ENCODE results near the gene SYNGAP1. TPM values are rescaled to one million over a fixed set of nuclear protein-coding genes. Genes with fewer than 3 reads are reported as not detected.

Gene SYNGAP1
- total and polyA plus RNA-seq, 2 donors (not counting 1 experiment from before 2014, with no cell fraction given), result 3.6 to 7.3 TPM

GRCh38 chr6:33446356-33446755, 26.5 kb downstream of the SYNGAP1 start:
- H3K27me3 ChIP-seq (ENCODE audit: control insufficient read depth, insufficient read depth, low read length), result no peaks in the 10 kb centered on the region
- peaks cover 20% of the 10 kb centered on the region for H3K36me3 ChIP-seq (ENCODE audit: control insufficient read depth, insufficient read depth, low read length)
- H3K4me1 ChIP-seq (ENCODE audit: control insufficient read depth, extremely low read depth, insufficient read depth, low read length), result no peaks in the 10 kb centered on the region
- no peak for DNase-seq (ENCODE audit: low read depth in 2 of 2)
- H3K9me3 ChIP-seq (ENCODE audit: control insufficient read depth, insufficient read depth, low read depth, low read length), result no peaks in the 10 kb centered on the region
- H3K79me2 ChIP-seq (ENCODE audit: control insufficient read depth, insufficient read depth, low read length), result no peaks in the 10 kb centered on the region
- H3K4me3 ChIP-seq (replicated peaks in 1 of 4; ENCODE audit: control extremely low read depth in 1 of 4, insufficient read depth in 1 of 4, low read depth in 3 of 4, low read length in 4 of 4), result no peak overlapping the region
- no peak overlapping the region for H2AFZ ChIP-seq (ENCODE audit: low read length)
- H3K9ac ChIP-seq (ENCODE audit: insufficient read depth, low read length), result no peak overlapping the region
- no peak for TF ChIP-seq CTCF (conservative IDR thresholded peaks at IDR 0.05 in 1 of 2, IDR thresholded peaks at IDR 0.05 in 1 of 2; ENCODE audit: low read depth in 1 of 2, low read length in 2 of 2)
- no peak for TF ChIP-seq EZH2 (IDR thresholded peaks at IDR 0.05; ENCODE audit: low read length, missing control alignments)
- H4K20me1 ChIP-seq (ENCODE audit: control insufficient read depth, extremely low read depth, insufficient read depth, low read length), result no peaks in the 10 kb centered on the region
- H3K4me2 ChIP-seq (ENCODE audit: extremely low read depth, insufficient read depth, low read length), result no peak overlapping the region
- H3K27ac ChIP-seq (ENCODE audit: insufficient read depth, low read length), result no peak overlapping the region

- Histone ChIP-seq H2AFZ (ENCODE audit: low read length) (no peak overlapping the region), H3K9me3 (ENCODE audit: control insufficient read depth, insufficient read depth, low read depth, low read length) (no peaks in the 10 kb centered on the region), H3K27ac (ENCODE audit: insufficient read depth, low read length) (no peak overlapping the region), H3K27me3 (ENCODE audit: control insufficient read depth, insufficient read depth, low read length) (no peaks in the 10 kb centered on the region), H4K20me1 (ENCODE audit: control insufficient read depth, extremely low read depth, insufficient read depth, low read length) (no peaks in the 10 kb centered on the region), H3K4me2 (ENCODE audit: extremely low read depth, insufficient read depth, low read length) (no peak overlapping the region), H3K9ac (ENCODE audit: insufficient read depth, low read length) (no peak overlapping the region), H3K4me1 (ENCODE audit: control insufficient read depth, extremely low read depth, insufficient read depth, low read length) (peaks cover 2% of the 10 kb centered on the region), H3K79me2 (ENCODE audit: control insufficient read depth, insufficient read depth, low read length) (peaks cover 7% of the 10 kb centered on the region), H3K36me3 (ENCODE audit: control insufficient read depth, insufficient read depth, low read length) (peaks cover 9% of the 10 kb centered on the region), H3K4me3 (replicated peaks in 1 of 4; ENCODE audit: control extremely low read depth in 1 of 4, insufficient read depth in 1 of 4, low read depth in 3 of 4, low read length in 4 of 4) (no peak overlapping the region)
- no peak for TF ChIP-seq EZH2 (IDR thresholded peaks at IDR 0.05; ENCODE audit: low read length, missing control alignments)
- no peak for TF ChIP-seq CTCF (conservative IDR thresholded peaks at IDR 0.05 in 1 of 2, IDR thresholded peaks at IDR 0.05 in 1 of 2; ENCODE audit: low read depth in 1 of 2, low read length in 2 of 2)
- DNase-seq (ENCODE audit: low read depth in 2 of 2), result no peak
Measured at GRCh38 chr6:33450434-33450833, 30.6 kb downstream of the SYNGAP1 start.

- Histone ChIP-seq H3K4me2 (ENCODE audit: extremely low read depth, insufficient read depth, low read length) (no peak overlapping the region), H3K79me2 (ENCODE audit: control insufficient read depth, insufficient read depth, low read length) (peaks cover 9% of the 10 kb centered on the region), H3K9ac (ENCODE audit: insufficient read depth, low read length) (no peak overlapping the region), H3K36me3 (ENCODE audit: control insufficient read depth, insufficient read depth, low read length) (peaks cover 15% of the 10 kb centered on the region), H3K4me1 (ENCODE audit: control insufficient read depth, extremely low read depth, insufficient read depth, low read length) (peaks cover 2% of the 10 kb centered on the region), H3K4me3 (replicated peaks in 1 of 4; ENCODE audit: control extremely low read depth in 1 of 4, insufficient read depth in 1 of 4, low read depth in 3 of 4, low read length in 4 of 4) (no peak overlapping the region), H3K9me3 (ENCODE audit: control insufficient read depth, insufficient read depth, low read depth, low read length) (no peaks in the 10 kb centered on the region), H4K20me1 (ENCODE audit: control insufficient read depth, extremely low read depth, insufficient read depth, low read length) (no peaks in the 10 kb centered on the region), H2AFZ (ENCODE audit: low read length) (no peak overlapping the region), H3K27me3 (ENCODE audit: control insufficient read depth, insufficient read depth, low read length) (no peaks in the 10 kb centered on the region), H3K27ac (ENCODE audit: insufficient read depth, low read length) (no peak overlapping the region)
- TF ChIP-seq CTCF (conservative IDR thresholded peaks at IDR 0.05 in 1 of 2, IDR thresholded peaks at IDR 0.05 in 1 of 2; ENCODE audit: low read depth in 1 of 2, low read length in 2 of 2), result no peak
- TF ChIP-seq EZH2 (IDR thresholded peaks at IDR 0.05; ENCODE audit: low read length, missing control alignments), result no peak
- no peak for DNase-seq (ENCODE audit: low read depth in 2 of 2)
Measured at GRCh38 chr6:33451606-33452005, 31.7 kb downstream of the SYNGAP1 start.
